Trophoblast cell (in vitro differentiated cells and primary cell): ENCODE data around the gene ROR2.

Source experiments
- DNase-seq, 2 donors: peaks; one replicate each; pipeline ENCODE4 v3.0.0-alpha.2; 2016
- H2AFZ ChIP-seq: 2 replicates; pipeline ENCODE4 v1.6.1; 2013; ENCODE audit warnings: low read length, moderate library complexity, mild to moderate bottlenecking; ENCODE audit not compliant: insufficient read depth, poor library complexity
- H2AK5ac ChIP-seq: 2 replicates; pipeline ENCODE4 v1.6.1; 2013; ENCODE audit warnings: mild to moderate bottlenecking, low read length
- H2BK120ac ChIP-seq: 2 replicates; pipeline ENCODE4 v1.6.1; 2013; ENCODE audit warnings: low read length, mild to moderate bottlenecking, moderate library complexity; ENCODE audit not compliant: insufficient read depth, poor library complexity
- H2BK12ac ChIP-seq: 2 replicates; pipeline ENCODE4 v1.6.1; 2013; ENCODE audit warnings: mild to moderate bottlenecking, low read length, moderate library complexity
- H2BK5ac ChIP-seq: 2 replicates; pipeline ENCODE4 v1.6.1; 2013; ENCODE audit warnings: low read length, low read depth, moderate library complexity, mild to moderate bottlenecking; ENCODE audit not compliant: poor library complexity
- H3K14ac ChIP-seq: 2 replicates; pipeline ENCODE4 v1.6.1; 2013; ENCODE audit warnings: mild to moderate bottlenecking, low read length
- H3K18ac ChIP-seq: 2 replicates; pipeline ENCODE4 v1.6.1; 2013; ENCODE audit warnings: mild to moderate bottlenecking, low read length
- H3K23ac ChIP-seq: 2 replicates; pipeline ENCODE4 v1.6.1; 2013; ENCODE audit warnings: low read length
- H3K27ac ChIP-seq: 2 replicates; pipeline ENCODE4 v1.5.1; 2013; ENCODE audit warnings: low read depth, mild to moderate bottlenecking, inconsistent platforms, low read length, moderate library complexity
- H3K27me3 ChIP-seq: 2 replicates; pipeline ENCODE4 v1.6.1; 2013; ENCODE audit warnings: inconsistent platforms, mild to moderate bottlenecking, low read length, moderate library complexity; ENCODE audit not compliant: insufficient read depth
- H3K36me3 ChIP-seq, 2 experiments: 1 replicate in 1 of 2; 2 replicates in 1 of 2; pipeline ENCODE4 v1.6.1; 2013; ENCODE audit warnings: low read length in 2 of 2, mild to moderate bottlenecking in 2 of 2, moderate library complexity in 1 of 2; ENCODE audit not compliant: insufficient read depth in 2 of 2, control insufficient read depth in 1 of 2
- H3K4ac ChIP-seq: 2 replicates; pipeline ENCODE4 v1.6.1; 2013; ENCODE audit warnings: low read depth, mild to moderate bottlenecking, low read length, moderate library complexity
- H3K4me1 ChIP-seq, 2 experiments: 1 replicate in 1 of 2; 2 replicates in 1 of 2; pipeline ENCODE4 v1.6.1; 2013; ENCODE audit warnings: low read length in 2 of 2, mild to moderate bottlenecking in 2 of 2, moderate library complexity in 1 of 2; ENCODE audit not compliant: insufficient read depth in 2 of 2, control insufficient read depth in 1 of 2
- H3K4me2 ChIP-seq: 2 replicates; pipeline ENCODE4 v1.6.1; 2013; ENCODE audit warnings: inconsistent platforms, mild to moderate bottlenecking, low read length, moderate library complexity
- H3K4me3 ChIP-seq: 2 replicates; pipeline ENCODE4 v1.5.1; 2013; ENCODE audit warnings: mild to moderate bottlenecking, low read depth, low read length, inconsistent platforms
- H3K79me1 ChIP-seq: one replicate; pipeline ENCODE4 v1.6.1; 2013; ENCODE audit warnings: low read length
- H3K79me2 ChIP-seq: 2 replicates; pipeline ENCODE4 v1.6.1; 2013; ENCODE audit warnings: low read length, mild to moderate bottlenecking; ENCODE audit not compliant: control insufficient read depth, insufficient read depth, poor library complexity
- H3K9ac ChIP-seq: 2 replicates; pipeline ENCODE4 v1.6.1; 2013; ENCODE audit warnings: mild to moderate bottlenecking, low read length
- H3K9me3 ChIP-seq: 2 replicates; pipeline ENCODE4 v1.6.1; 2013; ENCODE audit warnings: low read depth, mild to moderate bottlenecking, control low read depth, inconsistent platforms, low read length; ENCODE audit not compliant: insufficient read depth
- H4K12ac ChIP-seq: 2 replicates; pipeline ENCODE4 v1.6.1; 2013; ENCODE audit warnings: low read depth, mild to moderate bottlenecking, low read length, moderate library complexity
- H4K8ac ChIP-seq: 2 replicates; pipeline ENCODE4 v1.6.1; 2013; ENCODE audit warnings: low read depth, mild to moderate bottlenecking, low read length, moderate library complexity
- H4K91ac ChIP-seq: one replicate; pipeline ENCODE4 v1.6.1; 2013; ENCODE audit warnings: low read depth, mild to moderate bottlenecking, low read length, moderate library complexity
- WGBS: extraction: QIAGEN DNeasy Blood & Tissue Kit; methylation state at CpG from one replicate; pipeline ENCODE4 v1.1.7; 2013; ENCODE audit warnings: missing lambda C conversion rate; ENCODE audit not compliant: insufficient read length, insufficient coverage; ENCODE audit errors: extremely low coverage; 5-methylcytosine and 5-hydroxymethylcytosine counted together

ROR2 gene

DNA sequence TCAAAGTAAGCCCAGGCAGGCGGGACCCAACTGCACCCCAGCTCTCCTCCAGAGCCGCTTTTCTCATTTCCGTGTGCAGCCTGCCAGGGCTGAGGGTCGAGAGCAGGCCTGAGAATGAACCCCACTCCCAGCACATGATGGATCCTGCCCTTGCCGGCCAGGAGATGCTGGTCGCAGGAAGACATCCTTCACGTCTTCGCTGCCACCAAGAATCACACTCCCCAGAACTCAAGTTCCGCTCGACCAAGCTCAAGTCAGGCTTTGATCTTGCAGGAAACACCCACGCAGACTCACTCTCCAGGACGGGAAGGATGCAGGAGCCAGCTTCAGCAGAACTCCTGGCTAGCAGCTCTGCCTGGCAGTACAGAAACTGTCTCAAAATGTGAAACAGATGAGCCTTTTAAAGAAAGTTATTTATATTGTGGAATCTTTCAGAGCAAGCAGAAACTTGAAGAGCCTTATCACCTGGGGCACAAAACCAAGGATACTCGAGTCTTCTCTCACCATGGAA, 102.4 kb downstream of the ROR2 start:
- Histone ChIP-seq H4K12ac (no peak overlapping the region), H3K79me2 (no peaks in the 10 kb centered on the region), H2AFZ (no peak overlapping the region), H4K8ac (no peak overlapping the region), H3K9ac (no peak overlapping the region), H3K18ac (no peak overlapping the region), H3K23ac (no peak overlapping the region), H2BK12ac (no peak overlapping the region), H3K4ac (no peak overlapping the region), H3K9me3 (no peaks in the 10 kb centered on the region), H3K79me1 (no peaks in the 10 kb centered on the region), H3K36me3 (no peaks in the 10 kb centered on the region), H2BK120ac (no peak overlapping the region), H2AK5ac (no peak overlapping the region), H2BK5ac (no peak overlapping the region), H3K4me3 (no peak overlapping the region), H3K27me3 (no peaks in the 10 kb centered on the region), H3K4me2 (no peak overlapping the region), H3K4me1 (peaks cover 0 to 3% of the 10 kb centered on the region in 2 experiments), H3K27ac (no peak overlapping the region), H3K14ac (no peak overlapping the region), H4K91ac (no peak overlapping the region)
- no CpG with 5 or more reads among the region's 13 CpGs for WGBS
- peak in 1 of 2 donors; percentile 3 for DNase-seq

- Histone ChIP-seq H3K36me3 (no peaks in the 10 kb centered on the region), H3K4ac (no peak overlapping the region), H3K9me3 (no peaks in the 10 kb centered on the region), H2AFZ (no peak overlapping the region), H2BK120ac (no peak overlapping the region), H3K27ac (no peak overlapping the region), H3K79me1 (no peaks in the 10 kb centered on the region), H3K4me2 (no peak overlapping the region), H3K4me3 (no peak overlapping the region), H3K9ac (no peak overlapping the region), H3K27me3 (no peaks in the 10 kb centered on the region), H3K4me1 (peaks cover 0 to 3% of the 10 kb centered on the region in 2 experiments), H2BK12ac (no peak overlapping the region), H4K12ac (no peak overlapping the region), H3K18ac (no peak overlapping the region), H3K14ac (no peak overlapping the region), H2BK5ac (no peak overlapping the region), H3K23ac (no peak overlapping the region), H4K91ac (no peak overlapping the region), H4K8ac (no peak overlapping the region), H3K79me2 (no peaks in the 10 kb centered on the region), H2AK5ac (no peak overlapping the region)
- WGBS, result no CpG with 5 or more reads among the region's 6 CpGs
- no peak for DNase-seq
These were observed 104.1 kb downstream of the ROR2 start for GRCh38 chr9:91845879-91846278.

DNA sequence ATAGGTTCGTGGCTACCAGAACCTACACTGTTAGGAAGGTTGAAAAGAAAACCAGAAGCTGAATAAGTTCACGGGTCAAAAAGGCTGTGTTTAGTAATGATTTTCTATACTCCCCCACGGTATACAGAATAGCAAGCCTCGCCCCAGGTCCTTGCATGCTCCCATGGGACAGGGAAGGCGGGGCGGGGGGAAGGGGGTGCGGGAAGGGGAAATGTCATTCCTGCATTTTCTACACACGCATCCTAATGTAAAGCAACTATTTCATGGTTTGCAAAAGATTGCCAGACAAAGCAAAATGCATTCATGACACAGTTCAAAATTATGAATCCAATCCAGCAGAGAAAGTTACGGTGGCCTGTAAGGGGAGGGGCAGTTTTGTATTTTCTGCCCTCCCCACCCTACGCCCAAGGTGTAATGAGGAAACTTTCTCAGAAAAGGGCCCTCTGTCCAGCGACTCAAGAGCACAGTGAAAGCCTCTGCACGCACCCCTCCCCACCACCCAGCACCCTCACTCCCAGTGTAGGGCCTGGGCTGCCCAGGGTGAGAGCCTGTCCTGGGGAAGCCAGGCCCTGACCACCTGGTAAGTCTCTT, 105.2 kb downstream of the ROR2 start:
- H3K14ac ChIP-seq, result no peak overlapping the region
- no peaks in the 10 kb centered on the region for H3K79me1 ChIP-seq
- H4K8ac ChIP-seq, result no peak overlapping the region
- no peak overlapping the region for H2BK5ac ChIP-seq
- H3K9ac ChIP-seq, result no peak overlapping the region
- H3K4me3 ChIP-seq, result no peak overlapping the region
- no peaks in the 10 kb centered on the region for H3K27me3 ChIP-seq
- H3K36me3 ChIP-seq, result no peaks in the 10 kb centered on the region
- H2AK5ac ChIP-seq, result no peak overlapping the region
- no peaks in the 10 kb centered on the region for H3K9me3 ChIP-seq
- H3K4me1 ChIP-seq, result peaks cover 0 to 3% of the 10 kb centered on the region in 2 experiments
- H4K91ac ChIP-seq, result no peak overlapping the region
- H2BK12ac ChIP-seq, result no peak overlapping the region
- no peak overlapping the region for H3K4ac ChIP-seq
- no peak overlapping the region for H3K27ac ChIP-seq
- WGBS, result no CpG with 5 or more reads among the region's 12 CpGs
- H2AFZ ChIP-seq, result no peak overlapping the region
- H3K18ac ChIP-seq, result no peak overlapping the region
- no peak overlapping the region for H3K4me2 ChIP-seq
- H3K23ac ChIP-seq, result no peak overlapping the region
- no peak for DNase-seq
- H2BK120ac ChIP-seq, result no peak overlapping the region
- no peaks in the 10 kb centered on the region for H3K79me2 ChIP-seq
- no peak overlapping the region for H4K12ac ChIP-seq

DNA sequence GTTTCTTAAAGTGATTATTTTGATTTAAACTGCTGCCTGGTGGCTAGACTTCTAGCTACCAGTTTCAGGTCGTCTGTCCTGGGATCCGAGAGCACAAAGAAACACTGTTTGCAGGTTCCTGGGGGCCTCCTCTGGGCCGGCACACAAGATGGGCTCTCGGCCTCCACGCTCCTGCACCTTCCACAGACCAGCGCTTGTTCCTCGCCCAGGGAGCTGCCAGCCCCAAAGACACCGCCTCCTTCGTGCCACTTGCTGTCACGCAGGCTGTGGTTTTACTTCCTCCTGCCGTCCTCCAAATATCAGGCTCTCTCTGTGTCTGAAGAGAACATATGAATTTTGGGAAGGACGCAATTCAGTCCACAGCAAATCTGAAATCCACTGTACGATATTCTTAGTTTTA, 105.8 kb downstream of the ROR2 start:
- Histone ChIP-seq H2AK5ac (no peak overlapping the region), H3K9ac (no peak overlapping the region), H3K27me3 (no peaks in the 10 kb centered on the region), H2BK5ac (no peak overlapping the region), H4K12ac (no peak overlapping the region), H3K18ac (no peak overlapping the region), H3K79me1 (no peaks in the 10 kb centered on the region), H3K23ac (no peak overlapping the region), H2BK12ac (no peak overlapping the region), H3K9me3 (no peaks in the 10 kb centered on the region), H3K4me2 (no peak overlapping the region), H3K27ac (no peak overlapping the region), H2BK120ac (no peak overlapping the region), H4K91ac (no peak overlapping the region), H3K14ac (no peak overlapping the region), H3K4me1 (peaks cover 0 to 3% of the 10 kb centered on the region in 2 experiments), H3K4me3 (no peak overlapping the region), H3K4ac (no peak overlapping the region), H4K8ac (no peak overlapping the region), H2AFZ (no peak overlapping the region), H3K36me3 (no peaks in the 10 kb centered on the region), H3K79me2 (no peaks in the 10 kb centered on the region)
- DNase-seq, result peak in 1 of 2 donors; percentile 2
- no CpG with 5 or more reads among the region's 13 CpGs for WGBS
